GM21723 (cell line): ENCODE data around the gene ARID1B.

Experiments
- ATAC-seq: cut with Tn5 transposase; IDR thresholded peaks from one replicate; pipeline ENCODE4 v1.9.1; 2021; ENCODE audit warnings: mild to moderate bottlenecking, moderate library complexity; ENCODE audit not compliant: unreplicated experiment

ARID1B gene

DNA sequence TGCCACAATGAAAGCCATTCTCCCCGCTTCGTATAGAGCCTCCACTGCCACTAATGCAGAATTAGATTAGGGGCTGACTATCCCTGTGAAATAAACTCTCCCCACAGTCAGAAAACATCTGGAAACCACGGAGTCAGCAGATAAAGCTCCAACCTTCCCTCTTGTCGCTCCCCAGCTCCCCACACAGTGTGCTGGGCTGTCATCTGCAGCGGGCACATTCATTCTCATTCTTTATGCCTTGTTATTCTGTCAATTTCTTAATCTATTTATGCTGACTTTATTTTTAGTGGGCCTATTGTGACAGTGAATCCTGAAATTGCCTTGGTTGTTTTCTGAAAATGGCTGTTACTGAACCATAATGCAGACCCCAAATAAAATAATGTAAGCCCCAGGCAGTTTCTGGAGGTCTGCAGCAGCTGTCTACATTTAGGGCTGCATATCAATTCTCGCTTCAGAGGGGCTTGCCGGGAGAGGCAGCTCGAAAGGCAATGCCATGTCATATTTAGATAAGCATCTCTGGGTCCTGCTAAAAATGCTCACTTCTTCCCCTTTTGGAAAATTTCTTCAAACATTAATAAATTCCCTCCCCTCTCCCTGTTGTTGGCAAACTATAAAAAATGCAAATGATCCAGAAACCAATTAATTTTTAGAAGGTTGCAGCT, 474.5 kb downstream of the ARID1B start:
- ATAC-seq: no peak

DNA sequence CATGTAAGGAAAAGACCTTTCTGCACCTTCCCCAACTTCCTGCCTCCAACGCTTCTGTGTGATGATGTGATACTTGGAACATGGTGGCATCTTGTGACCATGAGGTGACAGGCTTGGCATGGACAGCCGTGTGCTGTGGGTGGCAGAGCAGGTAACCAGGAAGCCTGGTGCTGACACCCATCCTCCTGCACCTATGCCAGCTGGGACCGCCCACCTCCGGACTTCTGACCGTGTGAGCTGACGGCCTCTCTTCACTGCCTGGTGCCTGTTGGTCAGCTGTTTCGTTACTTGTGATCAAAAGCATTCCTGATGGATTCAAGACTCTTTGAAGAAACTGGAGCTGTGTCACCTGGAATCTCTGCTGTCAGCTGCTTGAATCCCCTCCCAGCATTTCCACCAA, 475.8 kb downstream of the ARID1B start:
- no peak for ATAC-seq

DNA sequence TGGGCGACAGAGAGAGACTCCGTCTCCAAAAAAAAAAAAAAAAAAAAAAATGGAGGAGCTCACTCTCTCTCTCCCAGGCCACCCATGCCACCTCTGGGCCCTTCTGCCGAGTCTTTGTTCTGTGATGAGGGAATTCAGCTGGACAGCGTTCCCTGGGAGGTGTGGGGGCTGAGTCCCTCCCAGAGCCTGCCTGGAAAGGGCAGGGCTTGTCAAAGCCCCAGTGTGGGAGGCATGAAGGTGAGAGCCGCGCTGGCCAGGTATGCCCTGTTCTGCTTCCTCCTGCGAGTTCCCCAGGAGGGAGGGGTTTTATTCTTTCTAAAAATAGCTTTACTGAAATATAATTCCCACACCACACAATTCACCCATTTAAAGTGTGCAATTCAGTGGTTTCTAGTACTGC, 476.5 kb downstream of the ARID1B start:
- ATAC-seq: no peak

DNA sequence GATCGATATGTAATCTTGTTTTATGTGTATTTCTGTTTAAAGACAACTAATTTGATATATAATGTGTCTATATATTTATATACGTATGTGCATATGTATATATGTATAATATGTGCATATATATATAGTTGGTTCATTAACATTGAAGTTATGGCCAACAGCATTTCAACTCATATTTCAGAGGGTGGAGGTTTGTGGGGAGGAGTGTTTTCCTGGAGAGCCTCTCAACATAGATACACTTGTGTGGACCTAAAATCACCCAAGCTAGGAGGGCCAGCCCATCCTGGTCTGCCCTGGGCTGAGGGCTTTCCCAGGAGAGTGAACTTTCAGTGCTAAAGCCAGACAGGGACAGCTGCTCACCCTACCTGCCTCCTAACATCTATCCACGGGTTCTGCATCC, 477.4 kb downstream of the ARID1B start:
- no peak for ATAC-seq

DNA sequence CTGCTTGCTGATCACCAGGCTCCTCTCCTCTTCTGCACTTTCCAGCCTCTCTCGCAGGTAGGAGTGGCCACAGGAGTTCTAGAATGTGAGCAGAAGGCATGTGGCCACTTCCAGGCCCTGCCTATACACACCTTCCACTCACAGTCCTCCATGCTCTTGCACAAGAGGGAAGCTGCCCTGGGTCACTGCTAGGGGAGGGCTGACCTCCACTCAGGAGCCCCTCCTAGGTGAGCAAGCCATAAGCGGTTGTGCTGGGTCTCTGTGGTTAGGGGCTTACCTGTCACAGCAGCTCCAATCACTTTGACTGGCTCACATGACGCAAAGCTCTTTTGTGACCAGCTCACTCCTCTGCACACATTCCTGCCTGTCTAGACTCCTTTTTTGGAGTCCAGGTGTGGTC, 477.9 kb downstream of the ARID1B start:
- no peak for ATAC-seq

DNA sequence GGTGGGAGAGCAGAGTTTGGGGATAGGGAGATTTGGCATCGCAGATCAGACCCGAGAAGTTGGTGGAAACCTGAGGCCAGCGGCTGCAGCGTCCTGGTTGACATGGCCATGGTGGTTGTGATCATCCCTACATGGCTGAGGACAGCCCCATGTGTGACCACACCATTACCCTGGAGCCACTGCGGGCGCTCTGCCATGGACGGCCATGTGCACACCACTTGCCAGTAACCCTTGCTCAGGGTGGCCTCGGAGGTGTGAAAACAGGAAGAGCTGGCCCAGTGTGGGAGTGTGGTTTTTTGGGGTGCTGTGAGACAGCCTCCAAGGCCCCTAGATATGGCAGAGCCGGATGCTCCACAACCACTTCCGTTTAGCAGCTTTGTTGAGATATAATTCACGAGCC, 481.7 kb downstream of the ARID1B start:
- ATAC-seq: no peak

DNA sequence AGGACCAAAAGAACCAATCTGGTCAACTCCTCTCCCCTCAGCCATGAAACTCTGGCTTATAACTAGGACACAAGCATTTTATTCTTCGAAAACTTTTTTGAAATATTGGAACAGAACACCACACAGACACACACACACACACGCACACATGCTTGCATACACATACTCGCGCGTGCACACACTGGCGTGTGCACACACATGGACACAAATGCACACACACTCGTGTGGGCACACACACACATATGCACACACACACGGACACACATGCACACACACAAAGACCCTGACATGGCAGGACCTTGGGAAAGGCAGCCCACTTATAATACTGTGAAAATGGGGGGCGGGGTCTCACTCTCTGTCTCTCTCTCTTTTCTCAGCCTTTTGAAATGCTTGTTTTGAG, 482.3 kb downstream of the ARID1B start:
- no peak for ATAC-seq
